Skeletal muscle tissue (tissue), 2 donors: ENCODE measurements around the gene RAPSN. TPM values are rescaled to one million over a fixed set of nuclear protein-coding genes. Genes with fewer than 3 reads are reported as not detected.

ENCODE experiments used
- small RNA-seq: library from RNA; depleted of rRNA; stranded (forward); fragments of <200 nt; gene quantifications from one replicate; pipeline ENCODE3, GENCODE V24; 2014
- total RNA-seq: library from RNA; depleted of rRNA; stranded (reverse); fragments of >200 nt; gene quantifications from one replicate; pipeline ENCODE4 v1.2.3, GENCODE V29; 2014

The RAPSN gene
- total RNA-seq, 1 donor from 2014 or later: 44.9 TPM

Small RNAs within 50 kb of the gene (small RNA-seq; reads per million reads assigned to genes)
- not detected for gene MIR4487

Other genes starting within 250 kb of the RAPSN start
- 7.8 TPM for gene DDB2, start 234.2 kb downstream of the RAPSN start, total RNA-seq
- gene ACP2, start 200.3 kb downstream of the RAPSN start, total RNA-seq: 11.5 TPM
- gene NR1H3, start 191.1 kb downstream of the RAPSN start, total RNA-seq: 23.5 TPM
- 15.7 TPM for gene MADD, start 179.0 kb downstream of the RAPSN start, total RNA-seq
- 1.6 TPM for gene MYBPC3, start 96.4 kb downstream of the RAPSN start, total RNA-seq
- 2.6 TPM for gene SPI1, start 70.6 kb downstream of the RAPSN start, total RNA-seq
- gene SLC39A13, start 40.5 kb downstream of the RAPSN start, total RNA-seq: 16.7 TPM
- 146 TPM for gene PSMC3, start 22.7 kb downstream of the RAPSN start, total RNA-seq
- 74.6 TPM for gene CELF1, start 104.0 kb upstream of the RAPSN start, total RNA-seq
- 18.8 TPM for gene PTPMT1, start 116.5 kb upstream of the RAPSN start, total RNA-seq
- 19.8 TPM for gene KBTBD4, start 129.8 kb upstream of the RAPSN start, total RNA-seq
- 95.5 TPM for gene NDUFS3, start 129.9 kb upstream of the RAPSN start, total RNA-seq
- gene FAM180B, start 137.5 kb upstream of the RAPSN start, total RNA-seq: 2.1 TPM
- 6.8 TPM for gene C1QTNF4, start 145.3 kb upstream of the RAPSN start, total RNA-seq
- gene MTCH2, start 193.4 kb upstream of the RAPSN start, total RNA-seq: 41.2 TPM